Epithelial cell of esophagus (primary cell): ENCODE measurements around the gene RIC8B.

Experiments
- DNase-seq: peaks from one replicate; pipeline ENCODE4 v3.0.0; 2010; ENCODE audit warnings: low read depth
- H3K4me3 ChIP-seq: 2 replicates; pipeline ENCODE4 v1.5.1; 2011; ENCODE audit warnings: mild to moderate bottlenecking, low read length, control low read depth
- TF ChIP-seq, protein P1 (sequence below): IDR thresholded peaks from 2 replicates; pipeline ENCODE4 v1.5.1; 2011; ENCODE audit warnings: low read depth, mild to moderate bottlenecking, low read length, control low read depth, inconsistent platforms; ENCODE audit not compliant: insufficient read depth; ENCODE audit errors: missing control alignments

Gene RIC8B

DNA sequence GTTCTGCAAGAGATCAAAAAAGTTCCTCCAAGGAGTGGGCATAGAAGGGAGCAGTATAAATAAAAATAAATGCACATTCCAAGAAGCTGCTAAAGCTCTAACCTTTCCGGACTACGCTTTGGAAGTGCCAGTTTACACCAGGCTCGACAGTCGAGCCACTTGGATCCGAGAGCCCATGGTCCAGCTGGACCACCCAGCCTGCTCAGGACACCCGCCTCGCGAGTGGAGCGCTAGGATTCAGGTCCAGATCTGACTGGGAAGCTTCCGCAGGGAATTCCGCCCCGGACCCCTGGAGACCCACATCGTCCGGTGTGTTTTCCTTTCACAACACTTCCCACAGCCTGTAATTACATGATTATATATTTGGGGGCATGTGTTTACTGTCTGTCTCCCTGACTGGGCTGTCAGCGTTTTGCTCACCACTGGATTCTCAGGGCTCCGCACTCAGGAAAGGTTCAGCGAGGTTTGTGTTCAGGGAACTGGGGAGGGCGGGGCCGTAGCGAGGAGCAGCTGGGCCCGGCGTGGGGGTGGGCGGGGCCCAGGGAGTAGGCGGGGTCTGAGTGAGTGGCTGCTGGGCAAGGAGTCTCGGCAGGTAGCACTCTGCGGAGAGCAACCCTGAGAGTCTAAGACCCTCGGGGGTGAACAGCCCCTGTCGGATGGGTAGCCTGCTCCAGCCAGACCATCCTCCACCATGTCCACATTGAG, 128.9 kb downstream of the RIC8B start:
- peak; percentile 83 for DNase-seq
- TF ChIP-seq, protein P1, sequence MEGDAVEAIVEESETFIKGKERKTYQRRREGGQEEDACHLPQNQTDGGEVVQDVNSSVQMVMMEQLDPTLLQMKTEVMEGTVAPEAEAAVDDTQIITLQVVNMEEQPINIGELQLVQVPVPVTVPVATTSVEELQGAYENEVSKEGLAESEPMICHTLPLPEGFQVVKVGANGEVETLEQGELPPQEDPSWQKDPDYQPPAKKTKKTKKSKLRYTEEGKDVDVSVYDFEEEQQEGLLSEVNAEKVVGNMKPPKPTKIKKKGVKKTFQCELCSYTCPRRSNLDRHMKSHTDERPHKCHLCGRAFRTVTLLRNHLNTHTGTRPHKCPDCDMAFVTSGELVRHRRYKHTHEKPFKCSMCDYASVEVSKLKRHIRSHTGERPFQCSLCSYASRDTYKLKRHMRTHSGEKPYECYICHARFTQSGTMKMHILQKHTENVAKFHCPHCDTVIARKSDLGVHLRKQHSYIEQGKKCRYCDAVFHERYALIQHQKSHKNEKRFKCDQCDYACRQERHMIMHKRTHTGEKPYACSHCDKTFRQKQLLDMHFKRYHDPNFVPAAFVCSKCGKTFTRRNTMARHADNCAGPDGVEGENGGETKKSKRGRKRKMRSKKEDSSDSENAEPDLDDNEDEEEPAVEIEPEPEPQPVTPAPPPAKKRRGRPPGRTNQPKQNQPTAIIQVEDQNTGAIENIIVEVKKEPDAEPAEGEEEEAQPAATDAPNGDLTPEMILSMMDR: no peak
- peak overlapping the region; percentile 38 for H3K4me3 ChIP-seq

DNA sequence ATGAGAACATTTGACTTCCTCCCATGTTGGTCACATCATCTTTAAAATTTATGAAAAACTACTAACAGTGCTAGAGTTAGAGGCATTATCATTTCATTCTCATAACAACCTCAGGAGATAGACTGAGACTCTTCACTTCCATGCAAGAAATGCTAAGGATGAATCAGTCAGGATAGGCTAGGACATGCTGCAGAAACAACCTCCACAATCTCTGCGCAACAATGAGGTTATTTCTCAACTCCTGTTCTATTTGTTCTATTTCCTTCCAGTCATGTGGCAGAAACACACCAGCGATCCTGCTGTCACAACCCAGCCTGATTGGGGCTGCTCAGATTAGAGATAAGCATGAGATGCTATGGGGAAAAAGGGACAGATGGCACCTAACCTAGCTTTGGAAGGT, 132.2 kb downstream of the RIC8B start:
- H3K4me3 ChIP-seq: no peak overlapping the region
- TF ChIP-seq, protein P1: no peak
- DNase-seq: peak; percentile 10

DNA sequence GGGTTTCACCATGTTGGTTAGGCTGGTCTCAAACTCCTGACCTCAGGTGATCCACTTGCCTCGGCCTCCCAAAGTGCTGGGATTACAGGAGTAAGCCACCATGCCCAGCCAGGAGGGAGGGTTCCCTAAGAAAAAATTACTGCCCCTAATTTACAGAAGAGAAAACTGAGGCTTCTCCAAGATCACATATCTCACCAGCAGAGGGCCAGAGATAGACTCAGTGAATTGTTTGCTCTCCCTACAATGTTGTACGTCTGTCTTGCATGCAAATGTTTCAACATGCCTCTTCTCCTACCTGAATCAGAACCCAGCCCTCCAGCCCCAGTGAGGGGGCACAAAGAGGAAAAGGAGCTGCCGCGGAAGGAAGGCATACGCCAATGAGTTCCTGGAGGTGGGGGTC, 132.9 kb downstream of the RIC8B start:
- DNase-seq: no peak
- TF ChIP-seq, protein P1: no peak
- H3K4me3 ChIP-seq: no peak overlapping the region

DNA sequence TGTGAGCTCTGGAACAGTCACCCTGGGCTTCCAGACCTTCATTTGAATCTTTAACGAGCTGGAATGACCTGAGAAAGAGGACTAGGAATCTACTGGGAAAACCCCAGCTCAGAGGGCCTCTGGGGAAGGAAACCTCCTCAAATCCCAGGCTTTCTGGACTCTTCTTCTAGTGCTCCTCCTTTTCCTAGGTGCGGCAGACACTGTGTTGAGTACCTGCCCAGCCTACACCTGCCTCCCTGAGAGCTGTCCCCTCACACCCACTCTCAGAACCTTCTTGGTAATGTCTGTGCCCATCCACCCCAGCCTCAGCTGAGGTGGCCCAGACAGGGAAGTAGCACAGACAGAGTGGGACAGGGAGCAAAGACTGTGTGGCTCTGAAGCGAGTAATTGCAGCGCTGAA, 133.4 kb downstream of the RIC8B start:
- DNase-seq: no peak
- TF ChIP-seq, protein P1: no peak
- no peak overlapping the region for H3K4me3 ChIP-seq

DNA sequence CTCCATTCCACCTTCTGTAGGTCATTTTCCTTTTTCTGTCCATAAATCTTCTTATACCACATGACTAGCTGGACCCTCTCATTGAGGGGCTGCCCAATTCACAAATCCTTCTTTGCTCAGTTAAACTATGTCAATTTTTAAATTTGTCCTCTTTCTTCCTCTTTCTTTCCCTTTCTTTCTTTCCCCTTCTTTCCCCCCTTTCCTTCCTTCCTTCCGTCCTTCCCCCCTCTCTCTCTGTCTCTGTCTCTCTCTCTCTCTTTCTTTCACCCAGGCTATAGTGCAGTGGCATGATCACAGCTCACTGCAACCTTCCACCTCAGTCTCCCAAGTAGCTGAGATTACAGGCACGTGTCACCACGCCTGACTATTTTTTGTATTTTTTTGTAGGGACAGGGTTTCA, 134.1 kb downstream of the RIC8B start:
- TF ChIP-seq, protein P1: no peak
- DNase-seq: no peak
- H3K4me3 ChIP-seq: no peak overlapping the region

DNA sequence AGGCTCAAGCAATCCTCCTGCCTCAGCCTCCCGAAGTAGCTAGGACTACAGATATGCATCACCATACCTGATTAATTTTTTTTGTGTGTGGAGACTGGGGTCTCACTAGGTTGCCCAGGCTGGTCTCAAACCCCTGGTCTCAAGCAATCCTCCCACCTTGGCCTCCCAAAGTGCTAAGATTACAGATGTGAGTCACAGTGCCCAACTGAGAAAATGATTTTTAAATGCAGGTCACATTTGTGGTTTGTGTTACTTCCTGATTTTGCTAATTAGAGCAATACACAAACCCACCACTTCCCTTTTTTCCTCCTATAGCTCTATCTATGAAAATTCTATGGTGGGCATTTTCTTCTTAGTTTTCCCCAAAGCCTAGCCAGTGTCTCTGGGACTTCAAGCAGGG, 135.7 kb downstream of the RIC8B start:
- no peak overlapping the region for H3K4me3 ChIP-seq
- TF ChIP-seq, protein P1: no peak
- DNase-seq: no peak

DNA sequence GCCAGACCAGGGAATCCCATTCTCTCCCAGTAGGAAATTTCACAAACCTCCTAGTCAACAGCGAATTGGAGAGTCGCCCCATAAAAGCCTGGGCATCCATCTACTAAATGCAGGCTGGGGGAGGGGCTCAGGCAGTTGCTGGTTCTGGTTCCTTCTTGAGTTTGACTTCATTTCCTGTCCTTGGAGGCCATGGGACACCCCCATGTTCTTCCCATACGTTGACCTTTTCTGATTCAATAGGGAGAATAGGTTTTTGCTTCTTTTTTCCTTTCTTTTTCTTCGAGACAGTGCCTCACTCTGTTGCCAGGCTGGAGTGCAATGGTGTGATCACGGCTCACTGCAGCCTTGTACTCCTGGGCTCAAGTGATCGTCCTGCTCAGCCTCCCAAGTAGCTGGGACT, 137.1 kb downstream of the RIC8B start:
- H3K4me3 ChIP-seq: no peak overlapping the region
- no peak for DNase-seq
- TF ChIP-seq, protein P1: no peak
